ENCODE measurements around the gene WNK2.

- TF ChIP-seq POLR2A (IDR thresholded peaks at IDR 0.05; ENCODE audit: low read depth, low read length) (no peak), POLR2AphosphoS5 (IDR thresholded peaks at IDR 0.05; ENCODE audit: low read depth, low read length) (no peak)
Observed at GRCh38 chr9:93258419-93258817, 74.5 kb downstream of the WNK2 start.
